GM03348 (cell line): Measurements from ENCODE around the gene TMEM39A.

Source experiments
- DNase-seq: peaks from one replicate; pipeline ENCODE4 v3.0.0; 2012; ENCODE audit warnings: low spot score

The TMEM39A gene

GRCh38 chr3:119400466-119400865 is 62.9 kb downstream of the TMEM39A start:
- DNase-seq, result no peak

- DNase-seq, result no peak
Observed at GRCh38 chr3:119396870-119397269, 66.5 kb downstream of the TMEM39A start.

- no peak for DNase-seq
Observed at GRCh38 chr3:119395923-119396358, 67.5 kb downstream of the TMEM39A start.

- DNase-seq, result no peak
Observed at GRCh38 chr3:119388577-119388976, 74.8 kb downstream of the TMEM39A start.

- no peak for DNase-seq
Observed at GRCh38 chr3:119382134-119382533, 81.3 kb downstream of the TMEM39A start.

- DNase-seq, result peak; percentile 13
Observed at GRCh38 chr3:119380697-119381096, 82.7 kb downstream of the TMEM39A start.
